HG02588 (cell line): Measurements from ENCODE around the gene OLR1.

Source experiments
- ATAC-seq: cut with Tn5 transposase; IDR thresholded peaks from one replicate; pipeline ENCODE4 v1.9.1; 2021; ENCODE audit warnings: mild to moderate bottlenecking, moderate library complexity; ENCODE audit not compliant: unreplicated experiment

Gene OLR1

DNA sequence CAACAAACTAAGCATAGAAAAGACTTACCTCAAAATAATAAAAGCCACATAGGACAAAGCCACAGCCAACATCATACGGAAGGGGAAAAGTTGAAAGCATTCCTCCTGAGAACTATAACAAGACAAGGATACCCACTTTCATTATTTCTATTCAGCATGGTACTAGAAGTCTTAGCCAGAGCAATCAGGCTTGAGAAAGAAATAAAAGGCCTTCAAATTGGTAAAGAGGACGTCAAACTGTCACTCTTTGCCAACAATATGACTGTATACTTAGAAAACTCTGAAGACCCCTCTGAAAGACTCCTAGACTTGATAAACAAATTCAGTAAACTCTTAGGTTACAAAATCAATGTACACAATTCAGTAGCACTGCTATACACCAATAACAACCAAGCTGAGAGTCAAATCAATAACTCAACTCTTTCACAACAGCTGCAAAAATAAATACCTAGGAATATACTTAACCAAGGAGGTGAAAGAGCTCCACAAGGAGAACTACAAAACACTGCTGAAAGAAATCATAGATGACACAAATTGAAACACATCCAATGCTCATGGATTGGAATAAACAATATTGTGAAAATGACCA lies 61.6 kb downstream of the OLR1 start:
- no peak for ATAC-seq
